ENCODE measurements around the gene IFITM1. TPM values are rescaled to one million over a fixed set of nuclear protein-coding genes. Genes with fewer than 3 reads are reported as not detected.
A peak's percentile ranks its signal among the peaks of the same experiment; 100 is the strongest.

The IFITM1 gene
- total RNA-seq, 1 experiment from 2014 or later: 4.8 TPM

DNA sequence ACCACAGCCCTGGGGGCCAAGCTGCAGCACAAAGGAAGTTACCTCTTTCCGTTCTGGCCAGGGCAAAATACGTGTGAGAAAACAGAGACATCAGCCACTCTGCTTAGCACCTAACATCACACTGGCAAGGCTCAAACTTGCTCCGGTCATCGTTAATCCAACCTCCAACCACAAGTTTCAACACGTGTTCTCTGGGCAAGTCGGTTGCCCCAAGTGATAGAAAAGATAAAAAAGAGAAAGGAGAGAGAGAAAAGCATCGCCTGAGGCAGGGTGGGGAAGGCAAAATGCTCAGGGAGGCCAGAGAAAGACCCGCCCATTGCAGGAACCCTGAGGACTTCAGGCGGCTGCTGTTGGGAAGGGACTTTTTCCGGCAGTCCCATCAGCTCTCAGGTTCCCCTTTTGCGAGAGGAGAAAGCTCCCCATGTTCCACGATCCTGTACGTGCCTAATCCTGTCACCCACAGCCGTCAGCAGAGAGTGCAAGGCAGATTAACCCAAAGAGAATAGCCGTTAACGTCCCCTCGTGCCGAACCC, 36.9 kb downstream of the IFITM1 start:
- DNase-seq (ENCODE audit: unreplicated experiment): peak; percentile 90
- no peaks in the 10 kb centered on the region for H3K27me3 Mint-ChIP-seq (ENCODE audit: insufficient read depth, unreplicated experiment)
- H3K27ac Mint-ChIP-seq (ENCODE audit: low read depth, unreplicated experiment): peak overlapping the region; percentile 87
- BruUV-seq (replicated peaks): no TSS peak
- ChIA-PET POLR2A (interaction anchor here (0.7 to 1.6 kb wide), 5 partner anchors 20 to 144 kb away, joined by 3 to 5 read pairs (median 4); partner anchors contain the start of genes BET1L and RIC8A), CTCF (interaction anchor here (0.6 to 0.8 kb wide), 2 partner anchors 28 to 46 kb away, joined by 3 to 4 read pairs; no protein-coding TSS in a partner anchor)
- TF ChIP-seq, protein P1, sequence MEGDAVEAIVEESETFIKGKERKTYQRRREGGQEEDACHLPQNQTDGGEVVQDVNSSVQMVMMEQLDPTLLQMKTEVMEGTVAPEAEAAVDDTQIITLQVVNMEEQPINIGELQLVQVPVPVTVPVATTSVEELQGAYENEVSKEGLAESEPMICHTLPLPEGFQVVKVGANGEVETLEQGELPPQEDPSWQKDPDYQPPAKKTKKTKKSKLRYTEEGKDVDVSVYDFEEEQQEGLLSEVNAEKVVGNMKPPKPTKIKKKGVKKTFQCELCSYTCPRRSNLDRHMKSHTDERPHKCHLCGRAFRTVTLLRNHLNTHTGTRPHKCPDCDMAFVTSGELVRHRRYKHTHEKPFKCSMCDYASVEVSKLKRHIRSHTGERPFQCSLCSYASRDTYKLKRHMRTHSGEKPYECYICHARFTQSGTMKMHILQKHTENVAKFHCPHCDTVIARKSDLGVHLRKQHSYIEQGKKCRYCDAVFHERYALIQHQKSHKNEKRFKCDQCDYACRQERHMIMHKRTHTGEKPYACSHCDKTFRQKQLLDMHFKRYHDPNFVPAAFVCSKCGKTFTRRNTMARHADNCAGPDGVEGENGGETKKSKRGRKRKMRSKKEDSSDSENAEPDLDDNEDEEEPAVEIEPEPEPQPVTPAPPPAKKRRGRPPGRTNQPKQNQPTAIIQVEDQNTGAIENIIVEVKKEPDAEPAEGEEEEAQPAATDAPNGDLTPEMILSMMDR (IDR thresholded peaks at IDR 0.05; ENCODE audit: unreplicated experiment): no peak
- peak overlapping the region; percentile 44 for H3K4me3 Mint-ChIP-seq (ENCODE audit: unreplicated experiment)
- H3K4me1 Mint-ChIP-seq (ENCODE audit: insufficient read depth, unreplicated experiment): peaks cover 36% of the 10 kb centered on the region
- intact Hi-C loops (cut with micrococcal nuclease): no loop called here
- peaks cover 7% of the 10 kb centered on the region for H3K36me3 Mint-ChIP-seq (ENCODE audit: insufficient read depth, unreplicated experiment)
- H3K9me3 Mint-ChIP-seq (ENCODE audit: unreplicated experiment): no peaks in the 10 kb centered on the region

GRCh38 chr11:351411-351810, 37.6 kb downstream of the IFITM1 start:
- Mint-ChIP-seq H3K27ac (ENCODE audit: low read depth, unreplicated experiment) (peak overlapping the region; percentile 87), H3K36me3 (ENCODE audit: insufficient read depth, unreplicated experiment) (peaks cover 7% of the 10 kb centered on the region), H3K9me3 (ENCODE audit: unreplicated experiment) (no peaks in the 10 kb centered on the region), H3K4me1 (ENCODE audit: insufficient read depth, unreplicated experiment) (peaks cover 36% of the 10 kb centered on the region), H3K4me3 (ENCODE audit: unreplicated experiment) (no peak overlapping the region), H3K27me3 (ENCODE audit: insufficient read depth, unreplicated experiment) (no peaks in the 10 kb centered on the region)
- POLR2A ChIA-PET: interaction anchor here (1.0 to 1.6 kb wide), 3 partner anchors 20 to 144 kb away, joined by 3 to 5 read pairs (median 3); partner anchors contain the start of genes BET1L and RIC8A
- BruUV-seq (replicated peaks): no TSS peak
- intact Hi-C loops (cut with micrococcal nuclease): no loop called here
- CTCF ChIA-PET: no interaction called here
- no peak for DNase-seq (ENCODE audit: unreplicated experiment)
- TF ChIP-seq, protein P1 (IDR thresholded peaks at IDR 0.05; ENCODE audit: unreplicated experiment): no peak

- POLR2A ChIA-PET: interaction anchor here (0.6 to 1.7 kb wide), 3 partner anchors 25 to 44 kb away, joined by 3 to 4 read pairs (median 3); no protein-coding TSS in a partner anchor
- no peaks in the 10 kb centered on the region for H3K27me3 Mint-ChIP-seq (ENCODE audit: insufficient read depth, unreplicated experiment)
- H3K4me1 Mint-ChIP-seq (ENCODE audit: insufficient read depth, unreplicated experiment): peaks cover 36% of the 10 kb centered on the region
- peak overlapping the region; percentile 83 for H3K27ac Mint-ChIP-seq (ENCODE audit: low read depth, unreplicated experiment)
- CTCF ChIA-PET: interaction anchor here (0.7 kb wide), 1 partner anchor 207 kb away, joined by 3 read pairs; no protein-coding TSS in a partner anchor
- H3K36me3 Mint-ChIP-seq (ENCODE audit: insufficient read depth, unreplicated experiment): peaks cover 7% of the 10 kb centered on the region
- intact Hi-C loops (cut with micrococcal nuclease): no loop called here
- no peak overlapping the region for H3K4me3 Mint-ChIP-seq (ENCODE audit: unreplicated experiment)
- TF ChIP-seq, protein P1 (IDR thresholded peaks at IDR 0.05; ENCODE audit: unreplicated experiment): no peak
- no TSS peak for BruUV-seq (replicated peaks)
- no peaks in the 10 kb centered on the region for H3K9me3 Mint-ChIP-seq (ENCODE audit: unreplicated experiment)
- no peak for DNase-seq (ENCODE audit: unreplicated experiment)
Measured at GRCh38 chr11:352456-353031, 38.7 kb downstream of the IFITM1 start.

DNA sequence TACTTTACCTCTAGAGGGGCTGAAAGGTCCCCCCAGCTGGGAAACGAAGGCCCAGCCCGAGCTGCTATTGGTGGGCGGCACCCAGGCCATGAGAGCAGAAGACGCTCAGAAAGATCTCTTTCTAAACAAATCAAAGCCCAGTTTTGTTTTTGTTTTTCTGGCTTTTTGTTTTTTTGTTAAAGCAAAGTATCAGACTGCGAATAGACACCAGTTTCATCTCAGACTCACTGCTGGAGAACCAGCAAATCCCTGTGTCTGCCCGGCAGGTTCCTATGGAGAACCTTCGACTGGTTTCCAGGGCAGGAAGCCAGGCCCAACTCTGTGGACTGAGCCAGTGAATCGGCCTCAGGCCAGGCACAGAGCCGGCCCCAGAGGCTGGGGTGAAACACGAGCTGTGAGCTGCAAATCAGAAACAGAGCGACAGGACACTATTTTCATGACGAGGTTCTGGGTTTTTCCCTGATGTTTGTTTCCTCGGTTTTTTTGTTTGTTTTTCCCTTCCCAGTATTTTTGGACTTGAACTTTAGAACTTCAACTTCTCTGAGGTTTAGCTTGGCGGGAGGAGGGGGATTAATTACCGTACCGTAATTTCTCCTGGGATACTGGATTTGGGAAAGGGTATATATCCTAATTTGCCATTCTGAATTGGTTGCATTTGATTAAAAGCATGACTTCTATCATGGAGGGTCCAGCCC, 39.5 kb downstream of the IFITM1 start:
- Mint-ChIP-seq H3K27me3 (ENCODE audit: insufficient read depth, unreplicated experiment) (no peaks in the 10 kb centered on the region), H3K27ac (ENCODE audit: low read depth, unreplicated experiment) (peak overlapping the region; percentile 83), H3K4me3 (ENCODE audit: unreplicated experiment) (no peak overlapping the region), H3K4me1 (ENCODE audit: insufficient read depth, unreplicated experiment) (peaks cover 36% of the 10 kb centered on the region), H3K9me3 (ENCODE audit: unreplicated experiment) (no peaks in the 10 kb centered on the region), H3K36me3 (ENCODE audit: insufficient read depth, unreplicated experiment) (peaks cover 7% of the 10 kb centered on the region)
- peak; percentile 57 for DNase-seq (ENCODE audit: unreplicated experiment)
- ChIA-PET CTCF (interaction anchor here (0.9 to 1.1 kb wide), 2 partner anchors 10 to 13 kb away, joined by 3 to 5 read pairs; no protein-coding TSS in a partner anchor), POLR2A (interaction anchor here (0.6 to 1.7 kb wide), 5 partner anchors 34 to 119 kb away, joined by 3 to 4 read pairs (median 3); partner anchors contain the start of gene PSMD13)
- TF ChIP-seq, protein P1 (IDR thresholded peaks at IDR 0.05; ENCODE audit: unreplicated experiment): no peak
- BruUV-seq (replicated peaks): no TSS peak
- intact Hi-C loops (cut with micrococcal nuclease): no loop called here
